ENCODE results near the gene SSH3. TPM values are rescaled to one million over a fixed set of nuclear protein-coding genes. Genes with fewer than 3 reads are reported as not detected.

Gene SSH3
- total and polyA plus RNA-seq, 4 donors, result 4.8 to 10.4 (median 8.1) TPM

DNA sequence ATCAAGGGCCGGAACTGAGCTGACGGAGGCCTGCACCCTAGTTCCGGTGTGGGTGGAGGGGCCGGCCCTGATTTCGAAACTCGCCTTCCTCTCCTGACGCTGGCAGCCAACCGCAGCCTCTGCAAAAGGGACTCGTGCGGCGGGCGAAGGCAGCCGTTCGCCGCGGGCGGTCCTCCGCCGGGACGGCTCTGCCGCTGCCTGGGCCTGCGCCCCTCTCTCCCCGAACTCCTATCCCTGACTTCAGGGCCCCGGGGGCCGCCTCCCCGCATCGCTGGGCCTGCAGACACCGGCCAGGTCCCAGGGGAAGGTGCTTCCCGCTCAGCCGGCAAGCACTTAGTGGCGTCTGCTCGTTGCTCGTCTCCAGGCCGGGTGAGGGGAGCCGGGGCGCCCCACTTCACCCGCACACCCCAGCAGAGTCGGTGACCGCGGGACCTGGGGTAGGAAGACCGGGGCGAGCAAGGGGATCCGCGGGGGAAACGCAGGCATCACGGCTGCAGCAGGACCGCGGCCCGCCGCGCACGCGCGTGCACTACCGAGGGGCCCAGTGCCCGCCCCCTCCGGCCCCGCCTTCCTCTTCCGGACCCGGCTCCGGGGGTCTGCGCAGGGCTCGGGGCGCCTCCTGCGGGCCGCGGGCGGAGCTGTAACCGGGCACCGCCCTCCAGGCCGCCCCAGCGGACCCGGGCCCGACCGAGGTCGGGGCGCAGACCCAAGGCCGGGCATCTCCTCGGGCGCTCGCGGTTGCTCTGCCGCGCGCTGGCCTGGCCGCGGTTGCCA, 14.7 kb upstream of the SSH3 start:
- H3K36me3 ChIP-seq (ENCODE audit: control insufficient read depth in 4 of 4, insufficient read depth in 3 of 4, low read depth in 1 of 4, low read length in 3 of 4), result peaks cover 2 to 22% (median 10%) of the 10 kb centered on the region in 4 donors
- peak overlapping the region in 1 of 2 donors; percentile 50 for H3K9ac ChIP-seq (ENCODE audit: low read depth in 1 of 2, low read length in 2 of 2)
- H3K27ac ChIP-seq (ENCODE audit: low read depth in 1 of 2, low read length in 2 of 2), result peak overlapping the region; percentile 88 to 94
- under 1% methylated on average over 87 of the region's 87 CpGs for WGBS
- H3K4me1 ChIP-seq (ENCODE audit: control insufficient read depth in 4 of 4, insufficient read depth in 4 of 4, low read length in 3 of 4), result peaks cover 0 to 24% (median 14%) of the 10 kb centered on the region in 4 donors
- TF ChIP-seq SP1 (IDR thresholded peaks at IDR 0.05) (peak; percentile 60), RAD21 (IDR thresholded peaks at IDR 0.05) (peak in 1 of 2 donors; percentile 43), TAF1 (conservative IDR thresholded peaks at IDR 0.05) (no peak), HNF4A (conservative IDR thresholded peaks at IDR 0.05) (no peak), GABPA (IDR thresholded peaks at IDR 0.05 in 1 of 2, conservative IDR thresholded peaks at IDR 0.05 in 1 of 2) (peak; percentile 75 to 89), EGR1 (IDR thresholded peaks at IDR 0.05; ENCODE audit: low read depth in 2 of 2) (no peak), YY1 (IDR thresholded peaks at IDR 0.05) (peak; percentile 72), HNF4G (IDR thresholded peaks at IDR 0.05) (no peak), NR2F2 (IDR thresholded peaks at IDR 0.05) (peak; percentile 76), FOXA1 (IDR thresholded peaks at IDR 0.05) (no peak), RXRA (IDR thresholded peaks at IDR 0.05) (no peak), FOXA2 (IDR thresholded peaks at IDR 0.05) (no peak), JUND (IDR thresholded peaks at IDR 0.05) (no peak)
- TF ChIP-seq, protein P1, sequence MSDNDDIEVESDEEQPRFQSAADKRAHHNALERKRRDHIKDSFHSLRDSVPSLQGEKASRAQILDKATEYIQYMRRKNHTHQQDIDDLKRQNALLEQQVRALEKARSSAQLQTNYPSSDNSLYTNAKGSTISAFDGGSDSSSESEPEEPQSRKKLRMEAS (IDR thresholded peaks at IDR 0.05), result no peak
- TF ChIP-seq, protein P2, sequence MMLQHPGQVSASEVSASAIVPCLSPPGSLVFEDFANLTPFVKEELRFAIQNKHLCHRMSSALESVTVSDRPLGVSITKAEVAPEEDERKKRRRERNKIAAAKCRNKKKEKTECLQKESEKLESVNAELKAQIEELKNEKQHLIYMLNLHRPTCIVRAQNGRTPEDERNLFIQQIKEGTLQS (IDR thresholded peaks at IDR 0.05), result no peak
- TF ChIP-seq, protein P3, sequence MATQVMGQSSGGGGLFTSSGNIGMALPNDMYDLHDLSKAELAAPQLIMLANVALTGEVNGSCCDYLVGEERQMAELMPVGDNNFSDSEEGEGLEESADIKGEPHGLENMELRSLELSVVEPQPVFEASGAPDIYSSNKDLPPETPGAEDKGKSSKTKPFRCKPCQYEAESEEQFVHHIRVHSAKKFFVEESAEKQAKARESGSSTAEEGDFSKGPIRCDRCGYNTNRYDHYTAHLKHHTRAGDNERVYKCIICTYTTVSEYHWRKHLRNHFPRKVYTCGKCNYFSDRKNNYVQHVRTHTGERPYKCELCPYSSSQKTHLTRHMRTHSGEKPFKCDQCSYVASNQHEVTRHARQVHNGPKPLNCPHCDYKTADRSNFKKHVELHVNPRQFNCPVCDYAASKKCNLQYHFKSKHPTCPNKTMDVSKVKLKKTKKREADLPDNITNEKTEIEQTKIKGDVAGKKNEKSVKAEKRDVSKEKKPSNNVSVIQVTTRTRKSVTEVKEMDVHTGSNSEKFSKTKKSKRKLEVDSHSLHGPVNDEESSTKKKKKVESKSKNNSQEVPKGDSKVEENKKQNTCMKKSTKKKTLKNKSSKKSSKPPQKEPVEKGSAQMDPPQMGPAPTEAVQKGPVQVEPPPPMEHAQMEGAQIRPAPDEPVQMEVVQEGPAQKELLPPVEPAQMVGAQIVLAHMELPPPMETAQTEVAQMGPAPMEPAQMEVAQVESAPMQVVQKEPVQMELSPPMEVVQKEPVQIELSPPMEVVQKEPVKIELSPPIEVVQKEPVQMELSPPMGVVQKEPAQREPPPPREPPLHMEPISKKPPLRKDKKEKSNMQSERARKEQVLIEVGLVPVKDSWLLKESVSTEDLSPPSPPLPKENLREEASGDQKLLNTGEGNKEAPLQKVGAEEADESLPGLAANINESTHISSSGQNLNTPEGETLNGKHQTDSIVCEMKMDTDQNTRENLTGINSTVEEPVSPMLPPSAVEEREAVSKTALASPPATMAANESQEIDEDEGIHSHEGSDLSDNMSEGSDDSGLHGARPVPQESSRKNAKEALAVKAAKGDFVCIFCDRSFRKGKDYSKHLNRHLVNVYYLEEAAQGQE (IDR thresholded peaks at IDR 0.05), result no peak
- TF ChIP-seq, protein P4, sequence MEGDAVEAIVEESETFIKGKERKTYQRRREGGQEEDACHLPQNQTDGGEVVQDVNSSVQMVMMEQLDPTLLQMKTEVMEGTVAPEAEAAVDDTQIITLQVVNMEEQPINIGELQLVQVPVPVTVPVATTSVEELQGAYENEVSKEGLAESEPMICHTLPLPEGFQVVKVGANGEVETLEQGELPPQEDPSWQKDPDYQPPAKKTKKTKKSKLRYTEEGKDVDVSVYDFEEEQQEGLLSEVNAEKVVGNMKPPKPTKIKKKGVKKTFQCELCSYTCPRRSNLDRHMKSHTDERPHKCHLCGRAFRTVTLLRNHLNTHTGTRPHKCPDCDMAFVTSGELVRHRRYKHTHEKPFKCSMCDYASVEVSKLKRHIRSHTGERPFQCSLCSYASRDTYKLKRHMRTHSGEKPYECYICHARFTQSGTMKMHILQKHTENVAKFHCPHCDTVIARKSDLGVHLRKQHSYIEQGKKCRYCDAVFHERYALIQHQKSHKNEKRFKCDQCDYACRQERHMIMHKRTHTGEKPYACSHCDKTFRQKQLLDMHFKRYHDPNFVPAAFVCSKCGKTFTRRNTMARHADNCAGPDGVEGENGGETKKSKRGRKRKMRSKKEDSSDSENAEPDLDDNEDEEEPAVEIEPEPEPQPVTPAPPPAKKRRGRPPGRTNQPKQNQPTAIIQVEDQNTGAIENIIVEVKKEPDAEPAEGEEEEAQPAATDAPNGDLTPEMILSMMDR (IDR thresholded peaks at IDR 0.05; ENCODE audit: low read depth, low read length, missing input control), result peak; percentile 35
- TF ChIP-seq, protein P5, sequence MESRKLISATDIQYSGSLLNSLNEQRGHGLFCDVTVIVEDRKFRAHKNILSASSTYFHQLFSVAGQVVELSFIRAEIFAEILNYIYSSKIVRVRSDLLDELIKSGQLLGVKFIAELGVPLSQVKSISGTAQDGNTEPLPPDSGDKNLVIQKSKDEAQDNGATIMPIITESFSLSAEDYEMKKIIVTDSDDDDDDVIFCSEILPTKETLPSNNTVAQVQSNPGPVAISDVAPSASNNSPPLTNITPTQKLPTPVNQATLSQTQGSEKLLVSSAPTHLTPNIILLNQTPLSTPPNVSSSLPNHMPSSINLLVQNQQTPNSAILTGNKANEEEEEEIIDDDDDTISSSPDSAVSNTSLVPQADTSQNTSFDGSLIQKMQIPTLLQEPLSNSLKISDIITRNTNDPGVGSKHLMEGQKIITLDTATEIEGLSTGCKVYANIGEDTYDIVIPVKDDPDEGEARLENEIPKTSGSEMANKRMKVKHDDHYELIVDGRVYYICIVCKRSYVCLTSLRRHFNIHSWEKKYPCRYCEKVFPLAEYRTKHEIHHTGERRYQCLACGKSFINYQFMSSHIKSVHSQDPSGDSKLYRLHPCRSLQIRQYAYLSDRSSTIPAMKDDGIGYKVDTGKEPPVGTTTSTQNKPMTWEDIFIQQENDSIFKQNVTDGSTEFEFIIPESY (IDR thresholded peaks at IDR 0.05), result no peak
- H3K27me3 ChIP-seq (ENCODE audit: control insufficient read depth in 4 of 4, insufficient read depth in 4 of 4, low read length in 3 of 4), result no peaks in the 10 kb centered on the region
- DNase-seq (ENCODE audit: low spot score), result peak; percentile 81
- H3K9me3 ChIP-seq (ENCODE audit: control insufficient read depth in 4 of 4, low read length in 3 of 4), result no peaks in the 10 kb centered on the region
- peak overlapping the region; percentile 23 to 86 (median 36) for H3K4me3 ChIP-seq (ENCODE audit: low read depth in 1 of 3, low read length in 3 of 3)

Data from liver (tissue), 9 donors.